Heart right ventricle (tissue), 16 donors: ENCODE measurements around the gene SUFU. TPM values are rescaled to one million over a fixed set of nuclear protein-coding genes. Genes with fewer than 3 reads are reported as not detected.

Experiments used
- ATAC-seq, 8 donors: fragments of 200-7000 bp; cut with Tn5 transposase; one replicate each; pipeline ENCODE4 v1.9.1; 2020; ENCODE audit warnings: mild to moderate bottlenecking in 8 of 8, moderate library complexity in 8 of 8, moderate number of reproducible peaks in 1 of 8
- DNase-seq, 2 donors: peaks; one replicate each; pipeline ENCODE4 v3.0.0-alpha.2; 2020
- H3K27ac ChIP-seq, 10 donors: fragments of 200-600 bp; sonication (generic) in 2 of 10; one replicate each; pipeline versions ENCODE4 v1.5.0 to v1.8.0; 2020 to 2022; ENCODE audit warnings: mild to moderate bottlenecking in 3 of 10
- H3K27me3 ChIP-seq, 7 donors: fragments of 200-600 bp; one replicate each; pipeline ENCODE4 v1.8.0; 2021 to 2022; ENCODE audit warnings: mild to moderate bottlenecking in 2 of 7
- H3K36me3 ChIP-seq, 9 donors: fragments of 200-600 bp; sonication (generic) in 1 of 9; one replicate each; pipeline versions ENCODE4 v1.5.0 to v1.8.0; 2020 to 2022; ENCODE audit warnings: mild to moderate bottlenecking in 2 of 9
- H3K4me1 ChIP-seq, 9 donors: fragments of 200-600 bp; sonication (generic) in 1 of 9; one replicate each; pipeline versions ENCODE4 v1.5.0 to v1.8.0; 2020 to 2022; ENCODE audit warnings: mild to moderate bottlenecking in 4 of 9
- H3K4me3 ChIP-seq, 10 donors: fragments of 200-600 bp; sonication (generic) in 2 of 10; one replicate each; pipeline versions ENCODE4 v1.5.0 to v1.8.0; 2020 to 2022; ENCODE audit warnings: mild to moderate bottlenecking in 7 of 10, moderate library complexity in 2 of 10
- H3K9me3 ChIP-seq, 11 donors: fragments of 200-600 bp in 10 of 11; sonication (generic) in 2 of 11; one replicate each; pipeline versions ENCODE4 v1.5.0 to v1.8.0; 2013 to 2022; ENCODE audit warnings: mild to moderate bottlenecking in 2 of 11, control low read depth in 1 of 11, moderate library complexity in 1 of 11
- WGBS, 2 donors: extraction: QIAGEN DNeasy Blood & Tissue Kit; methylation state at CpG; one replicate each; pipeline ENCODE4 v1.1.7; 2013; ENCODE audit warnings: inconsistent platforms in 1 of 2; 5-methylcytosine and 5-hydroxymethylcytosine counted together
- intact Hi-C, 10 donors: fragments of 100-400 bp; cut with DNase I; formaldehyde crosslinking; loops; one replicate each; pipeline versions ENCODE4 v1.11.1 to v1.14.2; 2022
- polyA plus RNA-seq, 2 donors: library from polyadenylated mRNA; stranded (reverse); fragments of 200-250 nt; gene quantifications; one replicate each; pipeline ENCODE4 v1.2.3, GENCODE V29; 2013
- total RNA-seq, 10 donors: library from RNA; stranded (reverse); fragmentation: NEBNext Ultra II Directional in 3 of 10; extraction: Animal tissue kit (Norgen Biotek cat#: 25700) in 3 of 10; gene quantifications; one replicate each; pipeline versions ENCODE4 v1.2.1 to v1.2.4, GENCODE V29; 2021 to 2023
- TF ChIP-seq, protein P1 (sequence below), 9 donors: fragments of 200-600 bp; sonication (generic) in 2 of 9; IDR thresholded peaks; one replicate each; pipeline versions ENCODE4 v1.5.0 to v1.8.0; 2021 to 2022; ENCODE audit warnings: antibody characterized with exemption in 9 of 9, mild to moderate bottlenecking in 5 of 9, moderate library complexity in 1 of 9
- donor health status: Arrhythmogenic right ventricular cardiomyopathy.
- donor health status: ischemic (EF 13 %, LVEDD 7.1; RV severe dilation, severe dysfunction).
- donor health status: healthy with polysubstance abuse.
- donor health status: DM: no; HTN: yes; CAD: no.
- donor health status: DM: no; HTN: no; CAD: no.
- donor health status: ischemic (EF 25% LVEDD 6.9; RV normal size, moderate dysfunction).
- donor health status: ischemic (EF 25% LVEDD 5.7; RV mildly dilated, moderate dysfunction).
- donor health status: healthy.
- donor health status: DM: yes; HTN: yes; CAD: no.
- donor health status: Ischemic cardiomyopathy.
- donor health status: ischemic (EF 35%, LVEDD 5.7; RV mildly dilated, moderate dysfunction).
- donor health status: nonischemic (EF 11% LVEDD 7.7; RV severe dilation, severe dysfunction).
- donor health status: DM: yes; HTN: yes; CAD: no.
- donor health status: PGD.
- donor health status: ischemic (EF 29% LVEDD 5.4; RV normal size, mild dysfunction).
- donor health status: nonischemic (EF 23%, LVEDD 6.1; RV moderate dilation, normal function).

Gene SUFU
- total and polyA plus RNA-seq, 12 donors: 3.3 to 10.1 (median 7.2) TPM

DNA sequence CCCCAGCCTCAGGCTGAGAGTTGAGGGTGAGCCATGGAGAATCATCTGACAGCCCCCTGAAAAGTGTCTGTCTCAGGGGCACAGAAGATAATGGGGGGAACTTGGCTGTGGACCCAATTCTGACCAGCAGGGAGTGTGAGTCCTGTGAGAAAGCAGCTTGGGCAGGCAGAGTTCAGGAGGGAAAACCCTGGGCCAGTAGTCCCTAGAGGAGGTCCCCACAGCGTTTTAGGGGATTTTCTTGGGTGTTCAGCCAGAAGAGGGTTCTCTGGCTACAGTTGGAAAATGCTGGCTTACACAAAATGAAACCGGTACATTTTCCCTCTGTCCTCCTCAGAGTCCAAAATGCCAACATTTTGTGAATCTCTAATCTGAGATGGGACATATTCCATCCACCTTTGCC lies 104.7 kb downstream of the SUFU start:
- intact Hi-C loops: no loop called here
- ATAC-seq (no peak), DNase-seq (no peak)
- Histone ChIP-seq H3K4me3 (no peak overlapping the region), H3K27ac (no peak overlapping the region), H3K4me1 (peaks cover 11 to 63% (median 48%) of the 10 kb centered on the region in 9 donors), H3K36me3 (peaks cover 0 to 29% (median 0%) of the 10 kb centered on the region in 9 donors), H3K27me3 (no peaks in the 10 kb centered on the region), H3K9me3 (no peaks in the 10 kb centered on the region)
- TF ChIP-seq, protein P1, sequence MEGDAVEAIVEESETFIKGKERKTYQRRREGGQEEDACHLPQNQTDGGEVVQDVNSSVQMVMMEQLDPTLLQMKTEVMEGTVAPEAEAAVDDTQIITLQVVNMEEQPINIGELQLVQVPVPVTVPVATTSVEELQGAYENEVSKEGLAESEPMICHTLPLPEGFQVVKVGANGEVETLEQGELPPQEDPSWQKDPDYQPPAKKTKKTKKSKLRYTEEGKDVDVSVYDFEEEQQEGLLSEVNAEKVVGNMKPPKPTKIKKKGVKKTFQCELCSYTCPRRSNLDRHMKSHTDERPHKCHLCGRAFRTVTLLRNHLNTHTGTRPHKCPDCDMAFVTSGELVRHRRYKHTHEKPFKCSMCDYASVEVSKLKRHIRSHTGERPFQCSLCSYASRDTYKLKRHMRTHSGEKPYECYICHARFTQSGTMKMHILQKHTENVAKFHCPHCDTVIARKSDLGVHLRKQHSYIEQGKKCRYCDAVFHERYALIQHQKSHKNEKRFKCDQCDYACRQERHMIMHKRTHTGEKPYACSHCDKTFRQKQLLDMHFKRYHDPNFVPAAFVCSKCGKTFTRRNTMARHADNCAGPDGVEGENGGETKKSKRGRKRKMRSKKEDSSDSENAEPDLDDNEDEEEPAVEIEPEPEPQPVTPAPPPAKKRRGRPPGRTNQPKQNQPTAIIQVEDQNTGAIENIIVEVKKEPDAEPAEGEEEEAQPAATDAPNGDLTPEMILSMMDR (IDR thresholded peaks at IDR 0.05): no peak
- WGBS, 2 donors: 62 to 75% methylated on average over 2 of the region's 2 CpGs

DNA sequence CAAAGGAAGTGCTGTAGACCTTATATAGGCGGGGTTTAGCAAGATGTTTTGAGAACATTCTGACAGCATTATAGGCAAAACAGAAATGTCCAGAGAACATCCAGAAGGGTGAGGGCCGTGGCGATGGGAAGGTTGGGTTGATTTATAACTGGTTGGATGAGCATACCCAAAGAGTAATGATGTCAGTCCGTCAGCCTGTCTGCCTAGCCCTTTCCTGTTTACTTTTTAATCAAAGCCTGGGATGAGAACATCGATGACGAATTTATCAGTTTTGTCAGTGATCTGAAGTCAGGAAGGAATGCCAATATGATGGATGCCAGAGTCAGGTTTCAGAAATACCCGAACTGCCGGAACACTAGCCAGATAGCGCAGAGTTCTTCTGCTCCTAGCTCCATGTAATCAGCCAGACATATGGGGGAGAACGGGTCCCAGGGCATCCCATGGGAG lies 106.7 kb downstream of the SUFU start:
- Histone ChIP-seq H3K9me3 (no peaks in the 10 kb centered on the region), H3K27ac (peak overlapping the region in 7 of 10 donors; percentile 3 to 67 (median 30)), H3K4me3 (no peak overlapping the region), H3K4me1 (peaks cover 6 to 64% (median 40%) of the 10 kb centered on the region in 9 donors), H3K27me3 (no peaks in the 10 kb centered on the region), H3K36me3 (peaks cover 0 to 24% (median 0%) of the 10 kb centered on the region in 9 donors)
- TF ChIP-seq, protein P1 (IDR thresholded peaks at IDR 0.05): no peak
- intact Hi-C loops: no loop called here
- 57 to 64% methylated on average over 10 of the region's 10 CpGs for WGBS, 2 donors
- peak in 1 of 8 donors; percentile 15 for ATAC-seq
- DNase-seq: no peak

DNA sequence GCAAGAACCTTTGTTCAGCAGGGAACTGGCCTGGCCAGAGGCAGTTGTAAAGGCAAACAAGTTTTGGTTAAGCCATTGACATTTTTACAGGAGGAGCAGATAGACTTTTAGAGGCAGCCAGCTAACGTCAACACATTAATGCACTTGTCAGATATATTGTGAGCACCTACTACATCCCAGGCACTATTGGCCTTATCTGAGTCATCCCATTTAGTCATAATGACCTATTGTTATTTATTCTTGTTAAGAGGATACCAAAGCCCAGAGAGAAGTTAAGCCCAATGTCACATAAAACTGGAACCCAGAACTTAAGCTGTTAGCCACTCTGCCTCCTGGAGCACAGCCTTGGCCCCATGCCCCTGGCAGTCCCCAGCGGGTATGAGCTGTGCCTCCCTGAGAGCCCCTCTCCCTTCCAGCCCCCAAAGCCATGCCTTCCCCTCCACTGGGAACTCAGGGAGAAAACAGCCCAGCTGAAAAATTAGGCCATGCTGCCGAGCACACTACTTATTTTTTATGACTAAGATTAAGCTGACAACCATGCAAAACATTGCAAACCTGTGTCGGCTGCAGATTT lies 107.8 kb downstream of the SUFU start:
- Histone ChIP-seq H3K27ac (peak overlapping the region in 6 of 10 donors; percentile 24 to 67 (median 39)), H3K27me3 (no peaks in the 10 kb centered on the region), H3K4me1 (peaks cover 6 to 68% (median 50%) of the 10 kb centered on the region in 9 donors), H3K9me3 (no peaks in the 10 kb centered on the region), H3K4me3 (no peak overlapping the region), H3K36me3 (peaks cover 0 to 23% (median 0%) of the 10 kb centered on the region in 9 donors)
- intact Hi-C loops: no loop called here
- 60 to 75% methylated on average over 4 of the region's 4 CpGs for WGBS, 2 donors
- DNase-seq (no peak), ATAC-seq (no peak)
- TF ChIP-seq, protein P1 (IDR thresholded peaks at IDR 0.05): no peak

DNA sequence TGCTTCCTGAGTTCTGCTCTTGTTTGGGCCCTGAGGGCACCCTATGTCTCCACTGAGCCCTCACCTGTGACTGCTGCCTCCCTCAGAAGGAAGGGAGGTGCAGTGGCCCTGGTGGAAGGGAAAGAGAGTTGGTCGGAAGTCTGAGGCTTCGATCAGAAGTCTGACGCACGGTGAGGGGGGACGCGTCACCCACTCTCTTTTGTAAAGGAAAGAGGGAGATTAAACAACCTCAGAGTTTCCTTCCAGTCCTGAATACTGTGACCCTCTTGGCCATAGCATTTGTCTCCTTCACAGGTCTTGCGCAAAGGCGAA lies 109.1 kb downstream of the SUFU start:
- WGBS, 2 donors: 64 to 85% methylated on average over 8 of the region's 8 CpGs
- ATAC-seq: peak in 1 of 8 donors; percentile 5
- H3K9me3 ChIP-seq: no peaks in the 10 kb centered on the region
- peak overlapping the region in 6 of 10 donors; percentile 4 to 61 (median 36) for H3K27ac ChIP-seq
- no peak overlapping the region for H3K4me3 ChIP-seq
- TF ChIP-seq, protein P1 (IDR thresholded peaks at IDR 0.05): no peak
- no peak for DNase-seq
- H3K27me3 ChIP-seq: no peaks in the 10 kb centered on the region
- intact Hi-C loops: no loop called here
- H3K36me3 ChIP-seq: peaks cover 0 to 36% (median 0%) of the 10 kb centered on the region in 9 donors
- H3K4me1 ChIP-seq: peaks cover 10 to 81% (median 56%) of the 10 kb centered on the region in 9 donors
